PC-3 (cell line): Measurements from ENCODE around the gene LGSN. TPM values are rescaled to one million over a fixed set of nuclear protein-coding genes. Genes with fewer than 3 reads are reported as not detected.

Experiments
- ATAC-seq: fragments of 200-7000 bp; cut with Tn5 transposase; 2 replicates; pipeline ENCODE4 v1.9.1; 2020; ENCODE audit warnings: mild to moderate bottlenecking, moderate library complexity
- BruUV-seq: library from RNA; stranded (reverse); fragments of 400-500 nt; replicated peaks from 2 replicates; lab custom pipeline; 2021; lab: Mats Ljungman, UMichigan
- CTCF ChIA-PET: fragments of 300-600 bp; sonication (Branson Sonifier 250); formaldehyde crosslinking; loops from one replicate; lab custom pipeline; 2022; ENCODE audit warnings: antibody characterized with exemption; lab: Charles Lee
- POLR2A ChIA-PET: fragments of 300-600 bp; sonication (Branson Sonifier 250); formaldehyde crosslinking; loops from one replicate; lab custom pipeline; 2022; ENCODE audit warnings: antibody characterized with exemption; ENCODE audit not compliant: unreplicated experiment; lab: Charles Lee
- DNase-seq: peaks from one replicate; pipeline ENCODE4 v3.0.0-alpha.2; 2015
- H2AFZ ChIP-seq: fragments of 300-600 bp; sonication (generic); 2 replicates; pipeline ENCODE4 v1.6.0; 2016; ENCODE audit warnings: antibody characterized with exemption, low read length
- H3F3A ChIP-seq: fragments of 300-600 bp; sonication (generic); one replicate; pipeline ENCODE4 v1.6.0; 2017; ENCODE audit warnings: antibody characterized with exemption, low read length, control low read depth, mild to moderate bottlenecking; ENCODE audit not compliant: unreplicated experiment
- H3K27ac ChIP-seq: fragments of 300-600 bp; sonication (generic); 2 replicates; pipeline ENCODE4 v1.5.1; 2016; ENCODE audit warnings: mild to moderate bottlenecking, low read length
- H3K27me3 ChIP-seq: fragments of 300-600 bp; sonication (generic); 2 replicates; pipeline ENCODE4 v1.6.1; 2016; ENCODE audit warnings: low read length, mixed read lengths
- H3K36me3 ChIP-seq: fragments of 300-600 bp; sonication (generic); 2 replicates; pipeline ENCODE4 v1.6.1; 2016; ENCODE audit warnings: low read depth, mixed run types, low read length, mixed read lengths
- H3K4me1 ChIP-seq: fragments of 300-600 bp; sonication (generic); 2 replicates; pipeline ENCODE4 v1.5.1; 2016; ENCODE audit warnings: low read length; ENCODE audit not compliant: insufficient read depth
- H3K4me2 ChIP-seq: fragments of 300-600 bp; sonication (generic); 2 replicates; pipeline ENCODE4 v1.6.0; 2016; ENCODE audit warnings: low read length
- H3K4me3 ChIP-seq: fragments of 300-600 bp; sonication (generic); 2 replicates; pipeline ENCODE4 v1.5.1; 2016; ENCODE audit warnings: mild to moderate bottlenecking, low read length, mixed read lengths
- H3K79me2 ChIP-seq: fragments of 300-600 bp; sonication (generic); 2 replicates; pipeline ENCODE4 v1.6.1; 2017; ENCODE audit warnings: low read length, mixed read lengths
- H3K9ac ChIP-seq: fragments of 300-600 bp; sonication (generic); 2 replicates; pipeline ENCODE4 v1.6.0; 2016; ENCODE audit warnings: mild to moderate bottlenecking, low read length
- H3K9me2 ChIP-seq: fragments of 300-600 bp; sonication (generic); replicated peaks from 2 replicates; pipeline ENCODE4 v1.6.1; 2016; ENCODE audit warnings: mixed run types, low read length, mixed read lengths
- H3K9me3 ChIP-seq: fragments of 300-600 bp; sonication (generic); 2 replicates; pipeline ENCODE4 v1.6.1; 2016; ENCODE audit warnings: low read length, mixed read lengths
- H4K20me1 ChIP-seq: fragments of 300-600 bp; sonication (generic); 2 replicates; pipeline ENCODE4 v1.6.1; 2016; ENCODE audit warnings: low read length, mixed read lengths
- EZH2 ChIP-seq: fragments of 300-600 bp; sonication (generic); IDR thresholded peaks from one replicate; pipeline ENCODE4 v1.6.1; 2017; ENCODE audit warnings: antibody characterized with exemption, mild to moderate bottlenecking, low read length; ENCODE audit not compliant: unreplicated experiment
- EZH2phosphoT487 ChIP-seq: fragments of 300-600 bp; sonication (generic); IDR thresholded peaks from 2 replicates; pipeline ENCODE4 v1.6.1; 2018; ENCODE audit warnings: mild to moderate bottlenecking, antibody characterized with exemption, low read length, borderline replicate concordance
- intact Hi-C: fragments of 100-400 bp; cut with micrococcal nuclease; formaldehyde crosslinking; loops from 2 replicates; pipeline ENCODE4 v1.9.0; 2023
- total RNA-seq: library from RNA; depleted of rRNA; stranded (reverse); fragments of >200 nt; gene quantifications from 2 replicates; pipeline ENCODE4 v1.2.3, GENCODE V29; 2014
- TF ChIP-seq, protein P1 (sequence below): fragments of 300-600 bp; sonication (generic); conservative IDR thresholded peaks from 2 replicates; pipeline ENCODE4 v1.5.1; 2017; ENCODE audit warnings: antibody characterized with exemption, low read depth, mild to moderate bottlenecking, low read length

The LGSN gene
- total RNA-seq, 1 experiment from 2014 or later = not detected

- Histone ChIP-seq H4K20me1 (no peaks in the 10 kb centered on the region), H3K9me2 (no peaks in the 10 kb centered on the region), H3K27me3 (peaks cover 19% of the 10 kb centered on the region; the same call in 1 of the 2 replicates), H3K9me3 (no peaks in the 10 kb centered on the region), H3K9ac (no peak overlapping the region), H3K79me2 (no peaks in the 10 kb centered on the region), H3K4me2 (no peak overlapping the region), H3F3A (no peaks in the 10 kb centered on the region), H3K36me3 (no peaks in the 10 kb centered on the region), H3K4me3 (no peak overlapping the region), H3K27ac (no peak overlapping the region), H2AFZ (no peak overlapping the region), H3K4me1 (no peaks in the 10 kb centered on the region)
- intact Hi-C loops = loop anchor here (1.0 to 10.0 kb wide), 2 partner anchors 206 to 378 kb away; no protein-coding TSS in a partner anchor
- ChIA-PET CTCF (no interaction called here), POLR2A (no interaction called here)
- no TSS peak for BruUV-seq
- DNase-seq (peak; percentile 48), ATAC-seq (no peak)
- TF ChIP-seq EZH2 = no peak
- TF ChIP-seq, protein P1, sequence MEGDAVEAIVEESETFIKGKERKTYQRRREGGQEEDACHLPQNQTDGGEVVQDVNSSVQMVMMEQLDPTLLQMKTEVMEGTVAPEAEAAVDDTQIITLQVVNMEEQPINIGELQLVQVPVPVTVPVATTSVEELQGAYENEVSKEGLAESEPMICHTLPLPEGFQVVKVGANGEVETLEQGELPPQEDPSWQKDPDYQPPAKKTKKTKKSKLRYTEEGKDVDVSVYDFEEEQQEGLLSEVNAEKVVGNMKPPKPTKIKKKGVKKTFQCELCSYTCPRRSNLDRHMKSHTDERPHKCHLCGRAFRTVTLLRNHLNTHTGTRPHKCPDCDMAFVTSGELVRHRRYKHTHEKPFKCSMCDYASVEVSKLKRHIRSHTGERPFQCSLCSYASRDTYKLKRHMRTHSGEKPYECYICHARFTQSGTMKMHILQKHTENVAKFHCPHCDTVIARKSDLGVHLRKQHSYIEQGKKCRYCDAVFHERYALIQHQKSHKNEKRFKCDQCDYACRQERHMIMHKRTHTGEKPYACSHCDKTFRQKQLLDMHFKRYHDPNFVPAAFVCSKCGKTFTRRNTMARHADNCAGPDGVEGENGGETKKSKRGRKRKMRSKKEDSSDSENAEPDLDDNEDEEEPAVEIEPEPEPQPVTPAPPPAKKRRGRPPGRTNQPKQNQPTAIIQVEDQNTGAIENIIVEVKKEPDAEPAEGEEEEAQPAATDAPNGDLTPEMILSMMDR = peak; percentile 58
These were observed 47.4 kb downstream of the LGSN start for GRCh38 chr6:63272397-63272796.

DNA sequence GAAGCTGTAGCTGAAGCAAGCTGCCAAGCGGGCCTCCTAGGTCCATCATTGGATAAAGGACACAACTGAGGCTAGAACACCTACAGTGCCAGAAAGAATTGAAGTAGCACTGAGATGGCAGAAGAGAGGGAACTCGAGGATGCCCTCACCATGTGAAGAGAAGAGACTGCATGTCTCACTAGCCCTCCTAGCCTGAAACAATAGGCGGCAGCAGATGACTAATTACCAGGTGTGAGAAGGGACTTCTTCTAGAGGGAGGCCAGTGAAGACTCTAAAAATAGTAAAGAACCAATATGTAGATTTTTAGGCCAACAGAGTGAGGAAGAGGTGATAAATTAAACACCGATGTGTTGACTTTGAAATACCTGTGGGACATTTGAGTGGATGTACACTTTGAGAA, 50.3 kb downstream of the LGSN start:
- ATAC-seq (no peak), DNase-seq (no peak)
- Histone ChIP-seq H3K27ac (no peak overlapping the region), H2AFZ (no peak overlapping the region), H3K4me2 (no peak overlapping the region), H3F3A (no peaks in the 10 kb centered on the region), H4K20me1 (no peaks in the 10 kb centered on the region), H3K9ac (no peak overlapping the region), H3K36me3 (no peaks in the 10 kb centered on the region), H3K79me2 (no peaks in the 10 kb centered on the region), H3K27me3 (peaks cover 12% of the 10 kb centered on the region), H3K9me3 (no peaks in the 10 kb centered on the region), H3K9me2 (no peaks in the 10 kb centered on the region), H3K4me3 (no peak overlapping the region), H3K4me1 (no peaks in the 10 kb centered on the region)
- intact Hi-C loops = no loop called here
- CTCF ChIA-PET = no interaction called here
- POLR2A ChIA-PET = no interaction called here
- no TSS peak for BruUV-seq
- no peak for TF ChIP-seq EZH2
- TF ChIP-seq, protein P1 = no peak
- no peak for TF ChIP-seq EZH2phosphoT487

- intact Hi-C loops = no loop called here
These were observed 51.2 kb downstream of the LGSN start for GRCh38 chr6:63268574-63268973.

More at GRCh38 chr6:63268574-63268973, 51.2 kb downstream of the LGSN start:
- Histone ChIP-seq H3K4me2 (no peak overlapping the region), H3K9me3 (no peaks in the 10 kb centered on the region), H3K36me3 (no peaks in the 10 kb centered on the region), H3K79me2 (no peaks in the 10 kb centered on the region), H3K4me1 (no peaks in the 10 kb centered on the region), H2AFZ (no peak overlapping the region), H3K27me3 (peaks cover 13% of the 10 kb centered on the region), H3K27ac (no peak overlapping the region), H3K9me2 (no peaks in the 10 kb centered on the region), H3F3A (no peaks in the 10 kb centered on the region), H4K20me1 (no peaks in the 10 kb centered on the region), H3K4me3 (no peak overlapping the region), H3K9ac (no peak overlapping the region)
- ChIA-PET POLR2A (no interaction called here), CTCF (no interaction called here)
- TF ChIP-seq, protein P1 = no peak
- TF ChIP-seq EZH2phosphoT487 (no peak), EZH2 (no peak)
- ATAC-seq = no peak
- BruUV-seq = no TSS peak
- no peak for DNase-seq
